SIG-M5 treated with dmso at 0.1 percent for 504 hours (cell line): Measurements from ENCODE around the gene PNPLA4.

Source experiments
- DNase-seq: peaks from one replicate; lab custom pipeline; 2025; ENCODE audit not compliant: unreplicated experiment; lab: John Stamatoyannopoulos, UW

Gene PNPLA4

DNA sequence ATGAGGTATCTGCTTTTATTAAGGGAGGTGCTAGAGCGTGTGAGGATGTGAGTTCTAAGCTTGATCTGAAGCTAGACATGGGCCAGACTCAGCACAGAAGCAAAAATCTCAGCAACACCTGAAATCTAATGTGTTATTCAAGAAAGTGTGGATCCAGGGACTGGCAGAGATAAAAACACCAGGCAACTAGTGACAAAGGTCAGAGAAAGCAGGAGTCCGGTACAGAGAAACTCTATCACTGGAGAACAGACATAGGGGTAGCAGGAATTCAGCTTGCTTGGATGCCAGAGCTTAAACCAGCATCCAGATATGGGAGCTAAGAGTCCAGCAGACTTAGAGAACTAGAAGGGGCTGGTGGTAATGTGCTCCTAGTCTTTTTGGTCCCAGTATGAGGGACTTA is 50.3 kb downstream of the PNPLA4 start:
- DNase-seq, result no peak

DNA sequence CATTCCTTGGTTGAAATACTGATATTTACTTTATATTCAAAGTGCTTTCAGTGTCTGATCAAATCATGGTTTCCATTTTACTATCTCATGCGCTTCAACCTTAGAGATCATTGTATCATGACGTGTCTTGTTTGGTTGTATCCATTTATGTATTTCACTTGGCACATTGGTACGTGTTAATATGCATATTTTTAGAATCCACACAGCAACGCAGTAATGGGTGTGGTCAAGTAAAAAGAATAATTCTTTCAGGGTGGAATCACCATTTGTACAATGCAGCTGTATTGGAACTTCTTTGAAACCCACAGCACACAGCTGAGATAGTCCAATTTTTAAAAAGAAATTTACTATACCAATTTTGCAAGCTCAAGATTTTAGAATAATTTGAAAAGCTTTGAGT is 55.2 kb downstream of the PNPLA4 start:
- DNase-seq, result no peak

DNA sequence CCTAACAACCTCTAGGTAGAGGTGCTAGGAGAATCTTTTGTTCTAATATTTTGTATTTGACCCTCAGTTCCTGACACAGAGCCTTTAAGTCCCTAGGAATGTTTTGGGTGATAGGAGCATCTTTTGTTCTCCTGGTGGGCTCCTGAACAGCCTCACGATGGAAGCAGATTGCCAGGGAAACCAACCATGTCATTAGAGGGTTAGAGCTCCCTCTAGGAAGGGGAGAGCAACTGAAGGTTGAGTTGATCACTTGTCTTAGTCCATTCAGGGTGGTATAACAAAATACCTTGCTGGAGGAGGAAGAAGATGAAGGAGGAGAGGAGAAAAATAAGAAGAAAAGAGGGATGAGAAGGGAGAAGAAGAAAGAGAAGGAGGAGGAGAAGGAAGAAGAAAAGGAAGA is 75.0 kb downstream of the PNPLA4 start:
- DNase-seq, result no peak
